Stomach smooth muscle (tissue), 2 donors: ENCODE data around the gene AMH.

Experiments used
- H3K27ac ChIP-seq: one replicate; pipeline ENCODE4 v1.7.0; 2013; ENCODE audit warnings: mild to moderate bottlenecking, low read length, inconsistent platforms
- H3K27me3 ChIP-seq, 2 donors: one replicate each; pipeline ENCODE4 v1.7.0; 2013; ENCODE audit warnings: low read length in 2 of 2; ENCODE audit not compliant: insufficient read depth in 2 of 2, control insufficient read depth in 1 of 2
- H3K36me3 ChIP-seq, 2 donors: one replicate each; pipeline ENCODE4 v1.7.0; 2013; ENCODE audit warnings: low read length in 2 of 2; ENCODE audit not compliant: control insufficient read depth in 2 of 2, insufficient read depth in 2 of 2
- H3K4me1 ChIP-seq: one replicate; pipeline ENCODE4 v1.7.0; 2013; ENCODE audit warnings: low read length; ENCODE audit not compliant: control insufficient read depth, insufficient read depth
- H3K4me3 ChIP-seq, 2 donors: one replicate each; pipeline ENCODE4 v1.7.0; 2013; ENCODE audit warnings: low read length in 2 of 2
- H3K9ac ChIP-seq, 2 donors: one replicate each; pipeline ENCODE4 v1.7.0; 2013; ENCODE audit warnings: low read length in 2 of 2, mild to moderate bottlenecking in 1 of 2
- H3K9me3 ChIP-seq, 2 donors: one replicate each; pipeline ENCODE4 v1.7.0; 2013; ENCODE audit warnings: low read length in 2 of 2; ENCODE audit not compliant: control insufficient read depth in 2 of 2
- donor health status: healthy.
- donor health status: Pancreatic carcinoma.

AMH gene

DNA sequence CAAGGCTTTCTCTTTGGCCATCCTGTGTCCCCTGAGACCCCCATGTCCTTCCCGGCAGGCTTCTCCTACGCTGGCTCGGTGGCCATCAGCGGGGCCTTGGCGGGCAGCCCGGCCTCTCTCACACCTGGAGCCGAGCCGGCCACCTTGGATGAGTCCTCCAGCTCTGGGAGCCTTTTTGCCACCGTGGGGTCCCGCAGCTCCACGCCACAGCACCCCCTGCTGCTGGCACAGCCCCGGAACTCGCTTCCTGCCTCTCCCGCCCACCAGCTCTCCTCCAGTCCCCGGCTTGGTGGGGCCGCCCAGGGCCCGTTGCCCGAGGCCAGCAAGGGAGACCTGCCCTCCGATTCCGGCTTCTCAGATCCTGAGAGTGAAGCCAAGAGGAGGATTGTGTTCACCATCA, 27.2 kb upstream of the AMH start:
- peaks cover 11 to 27% of the 10 kb centered on the region in 2 donors for H3K36me3 ChIP-seq
- no peak overlapping the region for H3K4me3 ChIP-seq
- H3K4me1 ChIP-seq: no peaks in the 10 kb centered on the region
- no peaks in the 10 kb centered on the region for H3K27me3 ChIP-seq
- H3K27ac ChIP-seq: no peak overlapping the region
- no peak overlapping the region for H3K9ac ChIP-seq
- H3K9me3 ChIP-seq: no peaks in the 10 kb centered on the region

DNA sequence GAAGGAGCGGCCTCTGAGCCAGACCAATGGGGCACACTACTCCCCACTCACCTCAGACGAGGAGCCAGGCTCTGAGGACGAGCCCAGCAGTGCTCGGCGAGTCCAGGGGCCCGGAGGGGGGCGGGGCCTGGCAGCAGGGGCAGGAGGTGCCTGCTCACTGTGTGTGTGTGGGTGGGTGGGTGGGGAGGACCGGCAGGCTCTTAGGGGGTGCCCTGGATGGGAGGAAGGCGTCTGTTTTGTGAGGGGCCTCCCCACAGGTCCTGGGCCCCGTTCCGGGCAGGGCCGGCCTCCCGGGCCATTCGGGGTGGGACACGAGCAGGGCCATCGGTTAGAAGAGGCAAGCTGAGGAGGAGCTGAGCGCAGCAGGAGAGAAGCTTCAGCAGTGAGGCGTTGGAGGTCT, 25.7 kb upstream of the AMH start:
- peaks cover 8 to 23% of the 10 kb centered on the region in 2 donors for H3K36me3 ChIP-seq

DNA sequence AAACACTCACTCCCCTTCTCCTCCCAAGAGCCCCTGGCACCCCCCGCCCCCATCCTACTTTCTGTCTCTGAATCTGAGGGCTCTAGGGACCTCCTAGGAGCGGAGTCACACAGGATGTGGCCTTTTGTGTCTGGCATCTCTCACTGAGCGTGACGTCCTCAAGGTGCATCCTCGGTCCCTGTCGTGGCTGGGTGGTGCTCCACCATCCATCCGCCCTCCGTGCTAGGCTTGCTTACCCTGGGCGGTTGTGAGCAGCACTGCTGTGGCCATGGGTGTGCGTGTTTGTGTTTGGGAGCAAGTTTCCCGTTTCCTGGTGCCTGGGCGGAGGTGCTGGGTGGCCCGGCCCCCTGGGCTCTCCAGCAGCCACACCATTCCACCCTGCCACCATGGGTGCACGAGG, 25.2 kb upstream of the AMH start:
- Histone ChIP-seq H3K9ac (no peak overlapping the region), H3K4me1 (no peaks in the 10 kb centered on the region), H3K9me3 (no peaks in the 10 kb centered on the region), H3K27me3 (no peaks in the 10 kb centered on the region), H3K27ac (no peak overlapping the region), H3K4me3 (no peak overlapping the region), H3K36me3 (peaks cover 10 to 25% of the 10 kb centered on the region in 2 donors)

More for the DNA sequence above, 25.7 kb upstream of the AMH start:
- H3K9ac ChIP-seq: no peak overlapping the region
- no peak overlapping the region for H3K4me3 ChIP-seq
- no peak overlapping the region for H3K27ac ChIP-seq
- H3K27me3 ChIP-seq: no peaks in the 10 kb centered on the region
- no peaks in the 10 kb centered on the region for H3K9me3 ChIP-seq
- H3K4me1 ChIP-seq: no peaks in the 10 kb centered on the region

DNA sequence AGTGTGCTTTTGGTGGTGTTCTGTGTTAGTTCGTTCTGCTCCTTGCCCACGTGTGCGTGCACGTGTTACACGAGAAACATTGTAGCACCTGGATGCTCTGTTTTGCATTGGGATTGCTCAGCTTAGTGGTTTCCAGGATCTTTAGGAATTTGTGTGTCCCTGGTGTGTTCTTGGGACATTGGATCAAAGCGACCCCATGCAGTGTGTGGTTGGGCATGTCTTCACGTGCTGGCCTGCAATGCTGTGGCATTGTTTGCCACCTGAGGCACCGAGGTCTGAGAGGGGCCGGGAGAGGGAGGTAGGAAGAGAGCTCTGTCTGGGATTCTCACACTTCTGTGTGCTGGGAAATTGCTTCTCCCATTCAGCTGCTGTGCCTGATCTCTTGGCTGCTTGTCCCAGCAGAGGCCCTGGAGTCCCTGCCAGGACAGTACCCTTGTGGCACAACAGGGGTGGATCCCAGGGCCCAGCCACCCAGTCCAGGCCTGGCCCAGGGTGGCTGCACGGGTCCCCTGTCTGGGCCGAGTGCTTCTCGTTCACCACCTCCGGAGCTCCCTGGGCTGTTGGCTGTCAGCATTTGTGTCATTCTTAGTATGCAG, 24.3 kb upstream of the AMH start:
- Histone ChIP-seq H3K9me3 (no peaks in the 10 kb centered on the region), H3K9ac (no peak overlapping the region), H3K4me3 (no peak overlapping the region), H3K27me3 (no peaks in the 10 kb centered on the region), H3K4me1 (no peaks in the 10 kb centered on the region), H3K27ac (no peak overlapping the region), H3K36me3 (peaks cover 12 to 32% of the 10 kb centered on the region in 2 donors)

DNA sequence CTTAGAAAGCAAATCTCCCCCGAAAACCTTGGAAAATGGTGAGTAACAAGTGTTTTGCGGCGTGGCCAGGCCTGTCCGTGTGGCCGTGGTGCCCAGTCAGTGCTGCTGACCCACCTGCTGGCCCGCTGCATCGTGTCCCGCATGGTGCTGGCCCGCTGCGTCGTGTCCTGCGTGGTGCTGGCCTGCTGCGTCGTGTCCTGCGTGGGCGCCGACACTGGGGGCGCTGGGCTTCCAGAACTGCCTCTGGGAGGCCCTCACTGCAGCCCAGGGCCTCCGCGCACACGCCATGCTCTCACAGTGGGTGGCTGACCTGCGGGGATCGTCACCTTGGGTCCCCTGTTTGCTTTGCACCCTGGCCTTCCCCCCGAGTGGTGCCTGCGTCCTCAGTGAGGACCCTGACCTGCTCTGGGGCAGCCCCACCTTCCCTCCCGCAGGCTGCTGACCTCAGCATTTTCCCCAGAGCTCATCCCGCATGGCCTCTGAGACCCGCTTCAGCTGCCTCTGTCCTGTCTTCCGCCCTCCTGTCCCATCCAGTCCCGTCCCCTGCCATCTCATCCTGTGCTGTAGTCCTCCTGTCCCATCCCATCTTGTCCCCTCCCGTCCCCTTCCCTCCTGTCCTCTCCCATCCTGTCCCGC, 23.6 kb upstream of the AMH start:
- Histone ChIP-seq H3K9ac (no peak overlapping the region), H3K9me3 (no peaks in the 10 kb centered on the region), H3K36me3 (peaks cover 12 to 30% of the 10 kb centered on the region in 2 donors), H3K4me3 (no peak overlapping the region), H3K27ac (no peak overlapping the region), H3K27me3 (no peaks in the 10 kb centered on the region), H3K4me1 (no peaks in the 10 kb centered on the region)

DNA sequence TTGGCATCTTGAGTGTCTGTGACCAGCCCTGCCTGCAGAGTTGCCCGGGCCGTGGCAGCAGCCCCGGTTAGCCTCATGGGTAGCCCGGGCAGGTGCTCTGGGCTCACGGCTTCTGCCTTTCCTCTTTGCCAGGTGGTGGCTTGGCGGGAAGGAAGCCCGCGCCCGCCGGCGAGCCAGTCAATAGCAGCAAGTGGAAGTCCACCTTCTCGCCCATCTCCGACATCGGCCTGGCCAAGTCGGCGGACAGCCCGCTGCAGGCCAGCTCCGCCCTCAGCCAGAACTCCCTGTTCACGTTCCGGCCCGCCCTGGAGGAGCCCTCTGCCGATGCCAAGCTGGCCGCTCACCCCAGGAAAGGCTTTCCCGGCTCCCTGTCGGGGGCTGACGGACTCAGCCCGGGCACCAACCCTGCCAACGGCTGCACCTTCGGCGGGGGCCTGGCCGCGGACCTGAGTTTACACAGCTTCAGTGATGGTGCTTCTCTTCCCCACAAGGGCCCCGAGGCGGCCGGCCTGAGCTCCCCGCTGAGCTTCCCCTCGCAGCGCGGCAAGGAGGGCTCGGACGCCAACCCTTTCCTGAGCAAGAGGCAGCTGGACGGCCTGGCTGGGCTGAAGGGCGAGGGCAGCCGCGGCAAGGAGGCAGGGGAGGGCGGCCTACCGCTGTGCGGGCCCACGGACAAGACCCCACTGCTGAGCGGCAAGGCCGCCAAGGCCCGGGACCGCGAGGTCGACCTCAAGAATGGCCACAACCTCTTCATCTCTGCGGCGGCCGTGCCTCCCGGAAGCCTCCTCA, 22.9 kb upstream of the AMH start:
- Histone ChIP-seq H3K9me3 (no peaks in the 10 kb centered on the region), H3K9ac (no peak overlapping the region), H3K36me3 (peaks cover 12 to 30% of the 10 kb centered on the region in 2 donors), H3K4me3 (no peak overlapping the region), H3K27me3 (no peaks in the 10 kb centered on the region), H3K4me1 (peaks cover 2% of the 10 kb centered on the region), H3K27ac (no peak overlapping the region)

DNA sequence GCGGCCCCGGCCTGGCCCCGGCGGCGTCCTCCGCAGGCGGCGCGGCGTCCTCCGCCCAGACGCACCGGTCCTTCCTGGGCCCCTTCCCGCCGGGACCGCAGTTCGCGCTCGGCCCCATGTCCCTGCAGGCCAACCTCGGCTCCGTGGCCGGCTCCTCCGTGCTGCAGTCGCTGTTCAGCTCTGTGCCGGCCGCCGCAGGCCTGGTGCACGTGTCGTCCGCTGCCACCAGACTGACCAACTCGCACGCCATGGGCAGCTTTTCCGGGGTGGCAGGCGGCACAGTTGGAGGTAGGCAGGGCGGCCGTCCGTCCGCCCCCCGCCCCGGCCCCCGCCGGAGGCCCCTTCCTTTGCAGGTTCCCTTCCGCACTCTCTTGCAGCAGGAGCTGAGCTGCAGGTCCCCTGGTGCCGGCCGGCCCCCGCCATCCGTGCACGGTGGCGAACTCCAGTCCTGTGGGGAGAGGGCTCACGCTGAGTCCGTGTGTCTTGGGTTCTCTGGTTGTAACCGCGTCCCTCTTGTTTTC, 22.2 kb upstream of the AMH start:
- H3K4me3 ChIP-seq: no peak overlapping the region
- H3K9me3 ChIP-seq: no peaks in the 10 kb centered on the region
- no peaks in the 10 kb centered on the region for H3K27me3 ChIP-seq

DNA sequence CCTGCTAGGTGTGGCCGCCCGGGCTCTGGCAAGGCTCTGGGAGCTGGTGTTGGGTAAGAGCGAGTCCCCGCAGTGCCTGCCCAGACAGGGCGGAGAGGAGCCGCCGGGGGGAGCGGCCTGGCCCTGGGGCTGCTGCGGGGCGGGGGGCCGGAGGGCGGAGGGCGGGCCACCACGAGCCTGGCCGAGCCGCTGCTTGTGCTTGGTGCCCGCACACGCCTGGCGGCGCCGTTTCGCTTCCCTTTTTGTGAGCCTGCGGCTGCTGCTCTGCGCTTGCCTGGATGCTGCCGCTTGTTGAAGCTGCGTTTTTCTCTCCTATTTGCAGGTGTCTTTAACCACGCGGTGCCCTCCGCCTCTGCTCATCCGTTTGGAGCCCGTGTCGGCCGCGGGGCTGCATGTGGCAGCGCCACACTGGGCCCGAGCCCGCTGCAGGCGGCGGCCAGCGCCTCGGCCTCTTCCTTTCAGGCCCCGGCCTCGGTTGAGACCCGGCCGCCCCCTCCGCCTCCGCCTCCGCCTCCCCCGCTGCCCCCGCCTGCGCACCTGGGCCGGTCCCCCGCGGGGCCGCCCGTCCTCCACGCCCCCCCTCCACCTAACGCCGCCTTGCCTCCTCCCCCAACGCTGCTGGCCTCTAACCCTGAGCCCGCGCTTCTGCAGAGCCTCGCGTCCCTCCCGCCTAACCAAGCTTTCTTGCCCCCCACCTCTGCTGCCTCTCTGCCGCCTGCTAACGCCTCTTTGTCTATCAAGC, 21.5 kb upstream of the AMH start:
- no peak overlapping the region for H3K4me3 ChIP-seq
- H3K4me1 ChIP-seq: peaks cover 2% of the 10 kb centered on the region
- peaks cover 16 to 32% of the 10 kb centered on the region in 2 donors for H3K36me3 ChIP-seq
- H3K9ac ChIP-seq: no peak overlapping the region
- H3K27me3 ChIP-seq: no peaks in the 10 kb centered on the region
- no peak overlapping the region for H3K27ac ChIP-seq
- no peaks in the 10 kb centered on the region for H3K9me3 ChIP-seq

More for the DNA sequence above, 22.2 kb upstream of the AMH start:
- H3K36me3 ChIP-seq: peaks cover 16 to 35% of the 10 kb centered on the region in 2 donors
- no peak overlapping the region for H3K9ac ChIP-seq
- no peak overlapping the region for H3K27ac ChIP-seq
- peaks cover 2% of the 10 kb centered on the region for H3K4me1 ChIP-seq

DNA sequence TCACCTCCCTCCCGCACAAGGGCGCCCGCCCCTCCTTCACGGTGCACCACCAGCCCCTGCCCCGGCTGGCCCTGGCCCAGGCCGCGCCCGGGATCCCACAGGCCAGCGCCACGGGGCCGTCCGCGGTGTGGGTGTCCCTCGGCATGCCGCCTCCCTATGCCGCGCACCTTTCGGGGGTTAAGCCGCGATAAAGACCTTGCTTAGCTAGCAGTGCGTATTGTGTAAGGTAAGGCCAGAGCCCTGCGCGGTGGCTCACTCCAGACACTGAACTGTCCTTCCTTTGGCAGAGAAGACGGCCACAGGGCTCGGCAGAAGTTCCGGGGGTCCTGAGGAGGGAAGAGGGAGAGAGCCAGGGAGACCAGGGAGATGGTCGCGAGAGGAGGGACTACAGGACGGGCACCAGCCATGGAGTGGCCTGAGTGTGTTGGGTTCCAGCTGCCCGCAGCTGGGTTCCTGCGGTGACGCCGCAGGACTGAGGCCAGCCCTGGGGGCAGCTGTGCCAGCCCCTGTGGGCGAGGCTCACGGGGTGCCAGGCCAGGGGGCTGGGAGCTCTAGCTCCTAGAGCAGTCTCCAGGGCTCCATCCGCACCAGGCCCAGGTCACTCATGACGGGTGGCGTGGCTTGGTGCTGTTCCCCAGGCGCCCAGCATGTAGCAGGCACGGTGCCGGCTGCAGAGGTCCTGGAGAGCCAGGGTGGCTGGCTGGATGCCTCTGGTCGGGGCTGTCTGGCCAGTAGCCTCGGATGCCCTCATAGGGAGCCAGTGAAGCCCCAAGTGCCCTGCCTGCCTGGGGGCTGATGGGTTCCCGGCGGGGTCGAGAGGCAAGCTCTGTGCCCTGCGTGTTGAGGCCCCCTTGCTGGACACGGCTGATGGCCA, 20.7 kb upstream of the AMH start:
- Histone ChIP-seq H3K36me3 (peaks cover 16 to 35% of the 10 kb centered on the region in 2 donors), H3K4me1 (peaks cover 7% of the 10 kb centered on the region), H3K27ac (no peak overlapping the region), H3K4me3 (no peak overlapping the region), H3K27me3 (no peaks in the 10 kb centered on the region), H3K9me3 (no peaks in the 10 kb centered on the region), H3K9ac (no peak overlapping the region)
